HEK293T (cell line): ENCODE data around the gene COX18.

Experiments used
- ARNT ChIP-seq: fragments of 450-650 bp; IDR thresholded peaks from 2 replicates; pipeline ENCODE4 v1.6.1; 2017; ENCODE audit warnings: mild to moderate bottlenecking
- BHLHE40 ChIP-seq: fragments of 450-650 bp; IDR thresholded peaks from 2 replicates; pipeline ENCODE4 v1.6.1; 2016; ENCODE audit warnings: mild to moderate bottlenecking, moderate library complexity, borderline replicate concordance
- ELF4 ChIP-seq: fragments of 450-650 bp; IDR thresholded peaks from 2 replicates; pipeline ENCODE4 v1.6.1; 2017; ENCODE audit warnings: antibody characterized with exemption
- FOXA1 ChIP-seq: fragments of 450-650 bp; IDR thresholded peaks from 2 replicates; pipeline ENCODE4 v1.6.1; 2016; ENCODE audit warnings: mild to moderate bottlenecking
- FOXM1 ChIP-seq: fragments of 450-650 bp; IDR thresholded peaks from 2 replicates; pipeline ENCODE4 v1.6.1; 2017; ENCODE audit warnings: mild to moderate bottlenecking, borderline replicate concordance
- L3MBTL2 ChIP-seq: fragments of 450-650 bp; conservative IDR thresholded peaks from 2 replicates; pipeline ENCODE4 v1.6.1; 2016; ENCODE audit warnings: mild to moderate bottlenecking
- TARDBP ChIP-seq: fragments of 450-650 bp; IDR thresholded peaks from 2 replicates; pipeline ENCODE4 v1.6.1; 2016

DNA sequence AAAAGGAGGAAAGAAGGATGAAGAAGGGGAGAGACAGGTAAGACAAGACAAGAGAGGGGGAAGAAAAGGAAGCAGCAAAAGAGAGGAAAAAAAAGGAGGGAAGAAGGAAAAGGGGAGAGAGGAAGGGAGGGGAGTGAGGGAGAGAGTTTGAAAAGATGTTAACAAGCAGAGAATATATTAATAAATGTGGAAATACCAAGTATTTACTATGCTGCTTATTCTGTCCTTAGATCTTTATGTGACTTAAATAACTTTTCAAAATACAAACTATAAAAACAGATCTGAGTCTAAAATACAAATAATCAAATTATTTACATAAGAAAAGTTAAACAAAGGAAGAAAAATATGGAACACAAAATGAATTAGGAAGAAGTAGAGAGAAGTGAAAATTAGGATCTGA is 18.4 kb upstream of the COX18 start:
- TF ChIP-seq BHLHE40 (no peak), ELF4 (no peak), ARNT (no peak), FOXA1 (no peak), TARDBP (no peak), L3MBTL2 (no peak), FOXM1 (no peak)
